Fibroblast of skin of scalp (primary cell): ENCODE measurements around the gene TBPL2.
A peak's percentile ranks its signal among the peaks of the same experiment; 100 is the strongest.
"Not testable (repeated sequence)": the region's sequence is repeated elsewhere in the genome, so short reads cannot be mapped to it uniquely, and the experiment has no call there.

Source experiments
- DNase-seq: peaks from one replicate; pipeline ENCODE4 v3.0.0-alpha.2; 2013

Gene TBPL2

DNA sequence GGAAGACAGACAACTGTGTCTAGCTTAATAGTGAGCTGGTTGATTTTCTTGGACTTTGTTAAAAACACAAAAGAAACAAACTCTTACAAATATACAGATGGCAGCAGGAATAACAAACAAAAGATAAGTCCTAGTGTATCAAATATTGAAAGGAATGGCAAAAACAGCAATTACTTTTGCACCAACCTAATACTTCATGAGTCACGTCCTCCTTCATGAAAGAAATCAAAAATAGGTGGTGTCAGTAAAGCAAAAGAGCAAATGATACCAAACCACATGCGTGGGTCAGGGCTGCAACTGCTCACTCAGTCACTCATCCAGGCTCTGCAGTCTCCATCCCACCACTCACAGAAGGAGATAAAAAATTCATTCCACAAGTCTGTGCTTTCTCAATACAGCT is 40.6 kb downstream of the TBPL2 start:
- DNase-seq, result no peak

GRCh38 chr14:55399183-55399582 is 41.2 kb downstream of the TBPL2 start:
- DNase-seq, result no peak

GRCh38 chr14:55398679-55399078 is 41.7 kb downstream of the TBPL2 start:
- peak; percentile 95 for DNase-seq

GRCh38 chr14:55389330-55389729 is 51.1 kb downstream of the TBPL2 start:
- DNase-seq, result peak; percentile 37

GRCh38 chr14:55388160-55388559 is 52.3 kb downstream of the TBPL2 start:
- no peak for DNase-seq

- no peak for DNase-seq
These were observed 53.3 kb downstream of the TBPL2 start for GRCh38 chr14:55387121-55387520.

DNA sequence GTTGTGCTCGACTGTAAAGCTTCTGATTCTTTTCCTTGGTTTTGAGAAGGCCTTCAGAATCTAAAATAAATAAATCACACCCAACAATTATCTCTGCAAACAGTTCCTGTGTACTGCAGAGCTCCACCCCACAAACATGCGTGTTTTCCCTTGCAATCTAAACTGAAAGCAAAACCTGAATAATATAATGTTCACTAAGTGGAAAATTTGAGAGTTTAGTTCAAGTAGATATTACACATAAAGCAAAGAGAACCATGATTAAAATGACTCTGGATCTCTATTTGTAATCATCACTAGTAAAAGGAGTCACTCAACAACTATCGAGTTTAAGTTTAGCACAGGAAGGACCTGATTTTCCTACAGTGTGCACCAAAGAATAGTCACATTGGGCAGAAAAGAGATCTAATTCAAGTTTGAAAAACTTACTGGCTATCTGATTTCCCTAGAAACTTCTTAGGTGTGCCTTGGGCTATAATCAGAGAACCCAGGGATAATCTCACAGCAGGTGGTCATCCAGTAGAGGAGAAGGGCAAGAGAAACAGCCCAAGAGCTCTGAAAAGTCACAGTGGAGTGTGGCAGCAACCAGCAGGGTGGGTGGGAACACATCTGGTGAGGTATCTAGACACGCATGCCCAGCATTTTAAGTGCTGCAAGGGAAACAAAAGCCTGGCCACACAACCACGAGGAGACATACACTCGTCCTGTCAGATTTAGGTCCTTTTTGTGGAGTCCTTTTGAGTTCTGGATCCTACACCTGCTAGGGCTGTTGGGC is 54.2 kb downstream of the TBPL2 start:
- DNase-seq, result no peak

GRCh38 chr14:55384536-55384935 is 55.9 kb downstream of the TBPL2 start:
- no peak for DNase-seq

- DNase-seq, result no peak
These were observed 56.8 kb downstream of the TBPL2 start for GRCh38 chr14:55383541-55384140.

DNA sequence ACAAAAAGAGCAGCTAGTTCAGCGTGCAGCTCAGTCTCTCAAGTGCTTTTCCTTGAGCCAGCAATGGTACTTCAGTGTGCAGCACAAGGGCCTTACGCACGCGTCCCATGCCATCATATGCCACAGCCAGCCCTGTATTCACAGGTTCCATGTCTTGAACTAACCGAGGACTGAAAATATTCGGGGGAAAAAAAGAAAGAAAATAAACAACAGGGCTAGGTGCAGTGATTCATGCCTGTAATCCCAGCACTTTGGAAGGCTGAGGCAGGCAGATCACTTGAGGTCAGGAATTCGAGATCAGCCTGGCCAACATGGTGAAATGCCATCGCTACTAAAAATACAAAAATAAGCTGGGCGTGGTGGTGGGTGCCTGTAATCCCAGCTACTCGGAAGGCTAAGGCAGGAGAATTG is 57.4 kb downstream of the TBPL2 start:
- DNase-seq, result not testable (repeated sequence)

DNA sequence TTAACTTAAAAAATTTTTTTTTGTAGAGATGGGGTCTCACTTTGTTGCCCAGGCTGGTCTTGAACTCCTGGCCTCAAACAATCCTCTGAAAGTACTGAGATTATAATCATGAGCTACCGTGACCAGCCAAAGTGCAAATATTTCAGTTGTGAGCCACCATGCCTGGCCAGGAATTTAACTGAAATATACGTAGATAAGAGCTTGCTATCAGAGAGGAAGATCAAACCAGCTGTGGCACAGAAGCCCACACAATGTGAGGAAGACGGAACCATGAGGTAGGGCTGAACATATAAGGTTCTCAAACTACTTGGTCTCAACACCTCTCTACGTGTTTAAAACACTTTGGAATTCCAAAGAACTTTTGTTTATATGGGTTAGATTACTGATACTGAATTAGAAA is 57.9 kb downstream of the TBPL2 start:
- DNase-seq, result no peak

GRCh38 chr14:55381561-55381960 is 58.9 kb downstream of the TBPL2 start:
- DNase-seq, result no peak

DNA sequence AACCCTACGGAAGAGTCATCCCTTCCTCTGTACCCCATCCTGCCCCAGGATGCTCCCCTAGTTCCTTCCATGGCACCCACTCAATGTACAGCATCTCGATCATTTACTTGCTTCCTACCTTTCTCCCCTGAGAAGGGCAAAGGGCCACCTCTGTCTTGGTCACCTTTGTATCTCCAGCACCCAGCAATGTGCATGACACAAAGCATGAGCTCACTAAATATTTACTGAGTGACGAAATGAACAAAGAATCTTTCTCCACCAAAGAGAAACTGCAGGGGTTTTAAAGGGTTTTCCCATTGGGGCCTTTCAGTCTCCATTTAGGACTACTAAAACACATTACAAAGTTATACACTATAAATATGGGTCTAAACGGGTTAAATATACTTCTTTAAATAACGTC is 59.4 kb downstream of the TBPL2 start:
- DNase-seq, result peak; percentile 4

DNA sequence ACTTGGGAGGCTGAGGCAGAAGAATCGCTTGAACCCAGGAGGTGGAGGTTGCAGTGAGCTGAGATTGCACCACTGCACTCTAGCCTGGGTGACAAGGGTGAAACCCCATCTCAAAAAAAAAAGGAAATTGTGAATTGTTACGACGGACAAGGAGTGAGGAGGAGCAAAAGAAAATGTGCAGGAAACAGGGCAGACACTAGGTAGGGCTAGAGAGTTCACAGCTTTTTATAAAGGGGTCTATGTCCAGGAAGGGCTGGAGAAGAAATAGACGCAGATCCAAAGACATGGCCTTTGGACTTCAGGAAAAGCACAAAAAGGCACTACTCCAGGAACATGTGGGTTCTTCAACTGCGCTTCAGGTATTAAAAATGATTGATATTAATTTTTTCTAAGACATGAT is 63.2 kb downstream of the TBPL2 start:
- DNase-seq, result no peak

GRCh38 chr14:55374771-55375170 is 65.6 kb downstream of the TBPL2 start:
- DNase-seq, result no peak

DNA sequence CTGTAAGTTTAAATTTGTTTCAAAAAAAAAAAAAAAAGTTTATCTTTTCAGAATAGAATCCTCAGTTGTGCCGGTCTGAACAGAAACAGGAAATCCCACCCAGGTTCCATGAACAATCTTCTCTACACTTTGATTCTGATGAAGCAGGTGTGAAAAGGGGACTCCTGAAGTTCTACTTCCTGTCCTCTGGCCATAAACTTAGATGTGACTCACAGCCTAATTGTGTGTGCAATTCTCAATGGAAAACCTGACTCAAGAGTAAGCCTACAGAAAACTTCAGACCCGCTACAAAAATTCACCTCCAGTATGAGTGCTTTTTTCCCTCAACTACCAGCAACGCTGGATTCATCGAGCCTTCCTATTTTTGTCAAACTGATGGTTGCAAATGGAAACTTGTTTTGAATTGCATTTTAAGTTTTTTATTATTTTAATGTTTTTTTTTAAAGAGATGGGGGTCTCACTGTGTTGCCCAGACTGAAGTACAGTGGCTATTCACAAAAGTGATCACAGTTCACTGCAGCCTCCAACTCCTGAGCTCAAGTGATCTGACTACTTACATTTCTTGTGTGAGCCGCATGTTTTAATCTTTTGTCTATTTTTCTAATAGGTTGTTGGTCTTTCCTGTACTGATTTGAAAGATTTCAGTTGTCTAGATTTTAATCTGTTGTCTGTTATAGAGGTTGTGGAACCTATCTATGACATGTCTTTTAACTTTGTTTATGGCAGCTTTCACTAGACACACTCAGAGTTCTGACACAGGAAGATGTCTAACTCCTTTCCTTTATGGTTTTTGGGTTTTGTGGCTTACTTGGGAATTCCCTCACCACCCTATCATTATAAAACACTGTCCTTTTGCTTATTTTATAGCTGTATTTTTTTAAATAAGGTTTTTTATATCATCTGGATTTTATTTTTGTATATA is 66.4 kb downstream of the TBPL2 start:
- peak; percentile 8 for DNase-seq

- no peak for DNase-seq
These were observed 67.6 kb downstream of the TBPL2 start for GRCh38 chr14:55372825-55373224.

- DNase-seq, result no peak
These were observed 68.0 kb downstream of the TBPL2 start for GRCh38 chr14:55372423-55372822.

DNA sequence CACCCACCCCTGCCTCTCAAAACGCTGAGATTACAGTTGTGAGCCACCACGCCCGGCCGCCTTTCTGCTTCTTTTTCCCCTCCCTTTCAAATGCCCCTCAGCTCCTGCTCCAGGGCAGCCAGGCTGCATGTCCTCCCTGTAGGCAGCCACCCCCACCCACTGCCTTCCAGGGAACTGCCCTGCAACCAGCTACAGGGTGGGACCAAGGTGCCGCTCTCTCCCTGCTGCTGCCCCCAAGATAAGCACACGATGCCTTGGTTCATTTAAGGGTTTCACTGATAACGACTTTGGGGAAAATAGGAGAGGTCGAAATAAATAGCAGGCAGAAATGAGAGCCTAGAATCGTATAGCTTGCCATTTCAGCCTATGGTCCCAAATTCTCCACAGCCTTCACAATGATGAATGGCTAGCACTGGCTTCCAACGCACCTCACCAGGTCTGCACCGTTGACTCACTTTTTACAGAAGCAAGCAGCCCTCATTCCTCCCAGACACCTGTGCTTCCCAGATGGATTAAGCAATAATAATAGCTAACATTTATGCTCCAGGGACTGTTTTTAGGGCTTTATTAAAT is 69.4 kb downstream of the TBPL2 start:
- no peak for DNase-seq

DNA sequence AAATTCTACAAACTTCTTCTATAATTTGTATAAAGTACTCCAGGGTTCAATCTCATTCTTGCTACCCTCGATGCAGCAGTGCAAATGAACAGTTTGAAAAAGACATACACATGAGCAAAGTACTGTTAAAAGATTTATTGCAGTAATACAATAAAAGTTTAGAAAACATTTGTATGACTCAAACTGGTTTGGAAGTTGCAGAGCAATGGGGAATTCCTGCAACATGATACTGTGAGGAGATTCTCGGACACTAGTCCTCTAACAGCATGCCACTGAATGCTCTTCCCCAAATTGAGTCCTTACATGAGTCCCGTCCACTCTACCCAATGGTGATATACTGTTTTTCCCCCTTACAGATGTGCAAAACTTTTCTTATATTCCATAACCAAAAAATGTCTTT is 74.1 kb downstream of the TBPL2 start:
- DNase-seq, result peak; percentile 27
